ENCODE data around the gene PDGFRB.
"Not testable (repeated sequence)": the region's sequence is repeated elsewhere in the genome, so short reads cannot be mapped to it uniquely, and the experiment has no call there.

The PDGFRB gene

DNA sequence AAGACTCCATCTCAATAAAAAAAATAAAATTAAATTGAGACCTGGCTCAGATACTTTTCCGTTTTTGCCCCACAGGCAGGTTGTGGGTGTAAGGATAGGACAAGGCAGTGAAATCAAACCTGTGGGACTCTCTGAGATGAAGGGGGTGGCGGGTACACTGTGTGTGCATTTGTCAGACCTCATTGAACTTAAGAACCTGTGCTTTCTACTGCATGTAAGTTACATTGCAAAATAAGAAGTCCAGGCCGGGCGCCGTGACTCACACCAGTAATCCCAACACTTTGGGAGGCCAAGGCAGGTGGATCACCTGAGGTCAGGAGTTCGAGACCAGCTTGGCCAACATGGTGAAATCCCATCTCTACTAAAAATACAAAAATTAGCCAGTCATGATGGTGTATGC lies 70.9 kb downstream of the PDGFRB start:
- H3K9me3 ChIP-seq (ENCODE audit: control insufficient read depth, low read length); H3K36me3 ChIP-seq (ENCODE audit: control insufficient read depth, insufficient read depth, low read length); H3K27ac ChIP-seq (ENCODE audit: insufficient read depth, low read depth, low read length, poor library complexity, severe bottlenecking); H3K4me3 ChIP-seq (ENCODE audit: insufficient read depth, low read depth, low read length); H3K27me3 ChIP-seq (ENCODE audit: control insufficient read depth, insufficient read depth, low read length, poor library complexity, severe bottlenecking): not testable (repeated sequence)
- 93 to 96% methylated on average over 6 of the region's 6 CpGs for WGBS, 2 experiments
- peaks cover 11% of the 10 kb centered on the region for H3K4me1 ChIP-seq (ENCODE audit: control insufficient read depth, insufficient read depth, low read length)

- H3K4me1 ChIP-seq (ENCODE audit: control insufficient read depth, insufficient read depth, low read length), result peaks cover 11% of the 10 kb centered on the region
- no peak overlapping the region for H3K4me3 ChIP-seq (ENCODE audit: insufficient read depth, low read depth, low read length)
- 91 to 92% methylated on average over 6 of the region's 6 CpGs for WGBS, 2 experiments
Measured at GRCh38 chr5:150082889-150083288, 72.8 kb downstream of the PDGFRB start.

GRCh38 chr5:150082374-150082773 lies 73.3 kb downstream of the PDGFRB start:
- Histone ChIP-seq H3K9me3 (ENCODE audit: control insufficient read depth, low read length) (no peaks in the 10 kb centered on the region), H3K36me3 (ENCODE audit: control insufficient read depth, insufficient read depth, low read length) (no peaks in the 10 kb centered on the region), H3K27me3 (ENCODE audit: control insufficient read depth, insufficient read depth, low read length, poor library complexity, severe bottlenecking) (no peaks in the 10 kb centered on the region), H3K4me3 (ENCODE audit: insufficient read depth, low read depth, low read length) (no peak overlapping the region), H3K27ac (ENCODE audit: insufficient read depth, low read depth, low read length, poor library complexity, severe bottlenecking) (no peak overlapping the region), H3K4me1 (ENCODE audit: control insufficient read depth, insufficient read depth, low read length) (peaks cover 11% of the 10 kb centered on the region)
- WGBS, 2 experiments, result 35 to 38% methylated on average over 3 of the region's 3 CpGs

More at GRCh38 chr5:150082889-150083288, 72.8 kb downstream of the PDGFRB start:
- Histone ChIP-seq H3K36me3 (ENCODE audit: control insufficient read depth, insufficient read depth, low read length) (no peaks in the 10 kb centered on the region), H3K27ac (ENCODE audit: insufficient read depth, low read depth, low read length, poor library complexity, severe bottlenecking) (no peak overlapping the region), H3K9me3 (ENCODE audit: control insufficient read depth, low read length) (no peaks in the 10 kb centered on the region), H3K27me3 (ENCODE audit: control insufficient read depth, insufficient read depth, low read length, poor library complexity, severe bottlenecking) (no peaks in the 10 kb centered on the region)

GRCh38 chr5:150081541-150082283 lies 73.9 kb downstream of the PDGFRB start:
- Histone ChIP-seq H3K36me3 (ENCODE audit: control insufficient read depth, insufficient read depth, low read length) (no peaks in the 10 kb centered on the region), H3K4me3 (ENCODE audit: insufficient read depth, low read depth, low read length) (no peak overlapping the region), H3K27me3 (ENCODE audit: control insufficient read depth, insufficient read depth, low read length, poor library complexity, severe bottlenecking) (no peaks in the 10 kb centered on the region), H3K27ac (ENCODE audit: insufficient read depth, low read depth, low read length, poor library complexity, severe bottlenecking) (no peak overlapping the region), H3K4me1 (ENCODE audit: control insufficient read depth, insufficient read depth, low read length) (peaks cover 11% of the 10 kb centered on the region), H3K9me3 (ENCODE audit: control insufficient read depth, low read length) (no peaks in the 10 kb centered on the region)
- WGBS, 2 experiments, result 38 to 41% methylated on average over 15 of the region's 15 CpGs

GRCh38 chr5:150080696-150081435 lies 74.8 kb downstream of the PDGFRB start:
- 85 to 87% methylated on average over 15 of the region's 15 CpGs for WGBS, 2 experiments

DNA sequence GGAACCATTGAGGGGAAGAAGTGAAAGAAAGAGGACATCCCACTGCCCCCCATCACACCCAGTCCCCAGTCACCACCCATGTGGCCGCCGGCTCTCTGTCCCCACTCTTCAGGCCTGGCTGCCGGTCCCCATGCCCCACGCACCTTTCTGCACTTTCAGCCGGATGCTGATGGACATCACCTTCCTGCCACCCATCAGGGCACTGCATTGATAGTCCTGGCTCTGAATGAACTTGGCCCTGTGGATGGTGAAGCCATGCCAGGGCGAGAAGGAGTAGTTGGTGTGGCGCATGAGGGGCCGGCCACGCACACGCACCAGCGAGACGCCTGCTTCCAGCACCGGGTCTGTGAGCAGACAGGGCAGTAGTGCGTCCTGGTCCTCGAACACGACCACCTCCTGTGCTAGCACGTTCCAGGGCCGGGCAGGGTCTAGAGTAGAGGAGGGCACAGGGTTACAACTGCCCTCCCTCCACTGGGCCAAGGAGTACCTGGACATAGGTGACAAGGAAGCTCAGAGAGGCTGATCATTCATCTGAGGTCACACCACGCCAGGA lies 75.7 kb downstream of the PDGFRB start:
- peaks cover 11% of the 10 kb centered on the region for H3K4me1 ChIP-seq (ENCODE audit: control insufficient read depth, insufficient read depth, low read length)
- no peak overlapping the region for H3K27ac ChIP-seq (ENCODE audit: insufficient read depth, low read depth, low read length, poor library complexity, severe bottlenecking)
- no peaks in the 10 kb centered on the region for H3K36me3 ChIP-seq (ENCODE audit: control insufficient read depth, insufficient read depth, low read length)
- H3K27me3 ChIP-seq (ENCODE audit: control insufficient read depth, insufficient read depth, low read length, poor library complexity, severe bottlenecking), result no peaks in the 10 kb centered on the region
- H3K9me3 ChIP-seq (ENCODE audit: control insufficient read depth, low read length), result no peaks in the 10 kb centered on the region
- H3K4me3 ChIP-seq (ENCODE audit: insufficient read depth, low read depth, low read length), result no peak overlapping the region
- 95 to 96% methylated on average over 19 of the region's 19 CpGs for WGBS, 2 experiments

More at GRCh38 chr5:150080696-150081435, 74.8 kb downstream of the PDGFRB start:
- no peak overlapping the region for H3K27ac ChIP-seq (ENCODE audit: insufficient read depth, low read depth, low read length, poor library complexity, severe bottlenecking)
- no peaks in the 10 kb centered on the region for H3K9me3 ChIP-seq (ENCODE audit: control insufficient read depth, low read length)
- peaks cover 11% of the 10 kb centered on the region for H3K4me1 ChIP-seq (ENCODE audit: control insufficient read depth, insufficient read depth, low read length)
- no peaks in the 10 kb centered on the region for H3K36me3 ChIP-seq (ENCODE audit: control insufficient read depth, insufficient read depth, low read length)
- no peaks in the 10 kb centered on the region for H3K27me3 ChIP-seq (ENCODE audit: control insufficient read depth, insufficient read depth, low read length, poor library complexity, severe bottlenecking)
- no peak overlapping the region for H3K4me3 ChIP-seq (ENCODE audit: insufficient read depth, low read depth, low read length)

- Histone ChIP-seq H3K4me3 (ENCODE audit: insufficient read depth, low read depth, low read length) (no peak overlapping the region), H3K36me3 (ENCODE audit: control insufficient read depth, insufficient read depth, low read length) (no peaks in the 10 kb centered on the region), H3K27ac (ENCODE audit: insufficient read depth, low read depth, low read length, poor library complexity, severe bottlenecking) (no peak overlapping the region), H3K27me3 (ENCODE audit: control insufficient read depth, insufficient read depth, low read length, poor library complexity, severe bottlenecking) (no peaks in the 10 kb centered on the region), H3K4me1 (ENCODE audit: control insufficient read depth, insufficient read depth, low read length) (peaks cover 11% of the 10 kb centered on the region), H3K9me3 (ENCODE audit: control insufficient read depth, low read length) (no peaks in the 10 kb centered on the region)
- 92 to 94% methylated on average over 7 of the region's 7 CpGs for WGBS, 2 experiments
Measured at GRCh38 chr5:150078802-150079689, 76.6 kb downstream of the PDGFRB start.

DNA sequence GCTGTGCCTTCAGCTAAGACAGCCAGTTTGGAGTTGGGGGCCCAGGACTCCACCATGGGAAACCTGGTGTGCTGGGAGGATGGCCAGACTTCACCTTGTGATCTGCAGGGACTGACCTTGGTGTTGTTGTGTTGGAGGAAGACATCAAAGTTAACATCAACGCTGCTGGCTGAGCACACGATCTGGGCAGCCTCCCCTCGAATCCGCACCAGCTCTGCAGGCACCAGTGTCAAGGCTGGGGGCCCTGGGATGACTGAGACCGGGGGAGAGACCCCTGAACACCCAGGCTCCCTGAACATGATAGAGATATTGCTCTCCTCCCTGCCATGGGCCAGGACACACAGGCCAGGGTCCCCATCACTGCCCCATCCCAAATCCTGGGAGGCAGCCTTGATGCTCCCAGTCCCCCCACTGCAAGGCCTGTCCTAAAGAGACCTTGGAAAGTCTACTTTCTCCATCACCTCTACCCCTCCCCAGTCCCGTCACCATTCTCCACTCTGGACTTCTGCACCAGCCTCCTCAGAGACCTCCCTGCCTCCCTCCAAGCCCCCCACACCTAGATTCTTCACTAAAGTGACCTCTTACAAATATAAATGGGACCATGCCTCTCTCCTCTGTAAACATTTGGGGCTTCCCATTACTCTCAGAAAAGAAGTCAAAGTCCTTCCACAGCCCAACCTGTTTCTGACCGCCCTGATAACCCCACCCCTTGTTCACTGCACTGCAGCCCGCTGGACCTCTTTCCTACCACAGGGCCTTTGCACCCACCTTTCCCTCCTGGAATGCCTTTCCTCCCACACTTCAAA lies 77.4 kb downstream of the PDGFRB start:
- 88 to 94% methylated on average over 8 of the region's 8 CpGs for WGBS, 2 experiments
- no peaks in the 10 kb centered on the region for H3K36me3 ChIP-seq (ENCODE audit: control insufficient read depth, insufficient read depth, low read length)
- H3K9me3 ChIP-seq (ENCODE audit: control insufficient read depth, low read length), result no peaks in the 10 kb centered on the region
- H3K27me3 ChIP-seq (ENCODE audit: control insufficient read depth, insufficient read depth, low read length, poor library complexity, severe bottlenecking), result no peaks in the 10 kb centered on the region
- H3K4me1 ChIP-seq (ENCODE audit: control insufficient read depth, insufficient read depth, low read length), result peaks cover 8% of the 10 kb centered on the region
- H3K27ac ChIP-seq (ENCODE audit: insufficient read depth, low read depth, low read length, poor library complexity, severe bottlenecking), result no peak overlapping the region
- no peak overlapping the region for H3K4me3 ChIP-seq (ENCODE audit: insufficient read depth, low read depth, low read length)

GRCh38 chr5:150077060-150077459 lies 78.6 kb downstream of the PDGFRB start:
- WGBS, 2 experiments, result 92 to 93% methylated on average over 8 of the region's 8 CpGs

More at GRCh38 chr5:150077060-150077459, 78.6 kb downstream of the PDGFRB start:
- Histone ChIP-seq H3K27ac (ENCODE audit: insufficient read depth, low read depth, low read length, poor library complexity, severe bottlenecking) (no peak overlapping the region), H3K27me3 (ENCODE audit: control insufficient read depth, insufficient read depth, low read length, poor library complexity, severe bottlenecking) (no peaks in the 10 kb centered on the region), H3K9me3 (ENCODE audit: control insufficient read depth, low read length) (no peaks in the 10 kb centered on the region), H3K36me3 (ENCODE audit: control insufficient read depth, insufficient read depth, low read length) (no peaks in the 10 kb centered on the region), H3K4me1 (ENCODE audit: control insufficient read depth, insufficient read depth, low read length) (peaks cover 5% of the 10 kb centered on the region), H3K4me3 (ENCODE audit: insufficient read depth, low read depth, low read length) (no peak overlapping the region)

Data from ectodermal cell (in vitro differentiated cells).